Measurements from ENCODE around the gene POLR2E. TPM values are rescaled to one million over a fixed set of nuclear protein-coding genes. Genes with fewer than 3 reads are reported as not detected.

POLR2E gene
- total and polyA plus RNA-seq, 10 of the 15 experiments (the other 5 are each of a cell fraction or from before 2014, with no cell fraction given), result 4.0 to 487 (median 200) TPM

DNA sequence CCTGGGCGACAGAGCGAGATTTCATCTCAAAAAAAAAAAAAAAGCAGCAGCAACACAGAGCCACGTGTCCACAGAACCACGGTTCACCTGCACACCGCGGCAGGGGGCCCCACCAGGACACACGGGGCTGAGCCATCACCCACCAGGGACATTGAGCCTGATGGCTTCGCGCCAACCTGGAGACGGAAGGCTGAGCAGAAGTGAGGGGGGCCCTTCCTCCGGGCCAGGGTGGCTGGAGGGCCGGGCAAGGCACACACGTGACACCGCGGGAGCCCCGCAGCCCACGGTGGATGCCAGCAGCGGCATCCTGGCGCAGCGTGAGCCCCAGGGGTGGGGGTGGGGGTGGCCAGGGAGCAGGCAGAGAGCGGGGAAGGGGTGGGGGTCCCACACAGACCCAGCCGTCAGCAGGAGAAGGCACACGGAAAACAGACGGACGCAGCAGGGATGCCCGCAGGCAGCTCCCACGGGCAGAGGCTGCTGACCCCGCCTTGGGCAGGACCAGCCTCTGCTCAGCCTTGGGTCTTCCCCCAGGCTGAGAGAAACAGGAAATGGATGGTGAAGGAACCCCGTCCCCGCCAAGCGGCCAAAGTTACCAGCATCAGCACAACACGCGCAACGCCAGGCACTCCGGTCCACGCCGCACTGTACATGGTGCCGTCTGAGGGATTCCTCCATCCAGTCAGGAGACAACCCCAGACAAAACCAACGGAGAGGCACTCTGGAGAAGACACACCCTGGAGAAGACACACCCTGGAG, 45.3 kb upstream of the POLR2E start:
- intact Hi-C loops (cut with micrococcal nuclease; ENCODE audit: unreplicated experiment) (no loop called here), in situ Hi-C loops (cut with MboI) (no loop called here)
- no TSS peak for BruUV-seq (replicated peaks)
- Histone ChIP-seq H4K20me1 (ENCODE audit: control insufficient read depth, insufficient read depth) (no peaks in the 10 kb centered on the region), H3K36me3 (ENCODE audit: control insufficient read depth in 2 of 2, insufficient read depth in 2 of 2, low read length in 1 of 2) (peaks cover 6 to 10% of the 10 kb centered on the region in 2 experiments), H3K9me3 (replicated peaks; ENCODE audit: control insufficient read depth, insufficient read depth, low read length) (no peaks in the 10 kb centered on the region; the same call in 2 of the 3 replicates), H3K4me3 (no peak overlapping the region), H3K27ac (ENCODE audit: control insufficient read depth, insufficient read depth) (no peak overlapping the region), H3K27me3 (replicated peaks in 1 of 2; ENCODE audit: control insufficient read depth in 2 of 2, insufficient read depth in 2 of 2, low read length in 1 of 2) (no peaks in the 10 kb centered on the region), H3K9ac (ENCODE audit: control insufficient read depth, insufficient read depth, low read length) (no peak overlapping the region), H3K4me1 (ENCODE audit: control insufficient read depth, insufficient read depth, low read length) (peaks cover 6% of the 10 kb centered on the region), H3K4me2 (ENCODE audit: control insufficient read depth, insufficient read depth) (no peak overlapping the region), H2AFZ (ENCODE audit: control insufficient read depth, low read depth, low read length) (no peak overlapping the region), H3K79me2 (ENCODE audit: control insufficient read depth, insufficient read depth, low read length) (no peaks in the 10 kb centered on the region)
- SMC1A ChIA-PET (ENCODE audit: uncharacterized antibody, unreplicated experiment), result no interaction called here
- CTCF ChIA-PET, result interaction anchor here (0.6 kb wide), 1 partner anchor 54 kb away, joined by 3 read pairs; no protein-coding TSS in a partner anchor
- ATAC-seq (no peak), FAIRE-seq (no peak), DNase-seq (ENCODE audit: low read depth, low spot score) (no peak)
- RAD21 ChIA-PET (ENCODE audit: unreplicated experiment), result no interaction called here
- WGBS (ENCODE audit: insufficient coverage, insufficient replicate concordance, low lambda C conversion rate, missing lambda C conversion rate), result 97% methylated on average over 29 of the region's 39 CpGs
- no peak for TF ChIP-seq SUPT20H (IDR thresholded peaks at IDR 0.05; ENCODE audit: borderline replicate concordance, control insufficient read depth, low read depth, low read length)
- no peak for TF ChIP-seq GATAD2B (conservative IDR thresholded peaks at IDR 0.05; ENCODE audit: low read depth)
- TF ChIP-seq ASH2L (IDR thresholded peaks at IDR 0.05; ENCODE audit: borderline replicate concordance, low read depth), result no peak
- TF ChIP-seq SIX5 (IDR thresholded peaks at IDR 0.05; ENCODE audit: low read depth, low read length, severe bottlenecking), result no peak
- TF ChIP-seq MEF2A (IDR thresholded peaks at IDR 0.05; ENCODE audit: insufficient read depth, low read depth, low read length), result no peak
- TF ChIP-seq POLR2AphosphoS2 (IDR thresholded peaks at IDR 0.05; ENCODE audit: low read depth, low read length), result no peak
- no peak for TF ChIP-seq NBN (IDR thresholded peaks at IDR 0.05)
- TF ChIP-seq BCL3 (IDR thresholded peaks at IDR 0.05; ENCODE audit: borderline replicate concordance, insufficient read depth, low read depth, low read length, poor library complexity, severe bottlenecking), result no peak
- no peak for TF ChIP-seq NFXL1 (IDR thresholded peaks at IDR 0.05; ENCODE audit: borderline replicate concordance)
- no peak for TF ChIP-seq SMC3 (IDR thresholded peaks at IDR 0.05; ENCODE audit: borderline replicate concordance, low read length)
- no peak for TF ChIP-seq KDM1A (IDR thresholded peaks at IDR 0.05; ENCODE audit: borderline replicate concordance)
- TF ChIP-seq ATF3 (IDR thresholded peaks at IDR 0.05; ENCODE audit: borderline replicate concordance, extremely low read depth, low read depth, low read length), result no peak
- TF ChIP-seq FOS (IDR thresholded peaks at IDR 0.05; ENCODE audit: borderline replicate concordance, extremely low read depth, insufficient read length), result no peak
- TF ChIP-seq BHLHE40 (IDR thresholded peaks at IDR 0.05; ENCODE audit: borderline replicate concordance in 1 of 2, low read depth in 2 of 2, low read length in 1 of 2), result no peak
- POLR2A ChIA-PET, result no interaction called here

Data from GM12878 (cell line).